GM23338 (cell line): ENCODE results near the gene ZMAT2. TPM values are rescaled to one million over a fixed set of nuclear protein-coding genes. Genes with fewer than 3 reads are reported as not detected.

ENCODE experiments used
- ATAC-seq: fragments of 200-7000 bp; cut with Tn5 transposase; 3 replicates; pipeline ENCODE4 v1.9.1; 2020
- DNase-seq: peaks from one replicate; pipeline ENCODE4 v3.0.0-alpha.2; 2015; ENCODE audit warnings: low spot score
- H2AFZ ChIP-seq: fragments of 200-600 bp; sonication (generic); 2 replicates; pipeline ENCODE4 v1.8.0; 2016; ENCODE audit warnings: antibody characterized with exemption, mild to moderate bottlenecking, moderate library complexity
- H3F3A ChIP-seq: fragments of 200-600 bp; sonication (generic); replicated peaks from 2 replicates; pipeline ENCODE4 v1.8.0; 2017; ENCODE audit warnings: antibody characterized with exemption, mixed run types, low read depth
- H3K27ac ChIP-seq: fragments of 200-600 bp; sonication (generic); 2 replicates; pipeline ENCODE4 v1.6.1; 2016; ENCODE audit warnings: low read depth
- H3K27me3 ChIP-seq: fragments of 200-600 bp; sonication (generic); 2 replicates; pipeline ENCODE4 v1.8.0; 2016; ENCODE audit warnings: mild to moderate bottlenecking, mixed run types, moderate library complexity; ENCODE audit not compliant: insufficient read depth
- H3K36me3 ChIP-seq: fragments of 200-600 bp; sonication (generic); 2 replicates; pipeline ENCODE4 v1.8.0; 2016; ENCODE audit warnings: mild to moderate bottlenecking; ENCODE audit not compliant: insufficient read depth
- H3K4me1 ChIP-seq: fragments of 200-600 bp; sonication (generic); 2 replicates; pipeline ENCODE4 v1.8.0; 2016; ENCODE audit warnings: mild to moderate bottlenecking, moderate library complexity; ENCODE audit not compliant: insufficient read depth
- H3K4me2 ChIP-seq: fragments of 200-600 bp; sonication (generic); 2 replicates; pipeline ENCODE4 v1.7.1; 2017; ENCODE audit warnings: mixed run types
- H3K4me3 ChIP-seq: fragments of 200-600 bp; sonication (generic); 2 replicates; pipeline ENCODE4 v1.6.1; 2016; ENCODE audit warnings: mixed run types
- H3K79me2 ChIP-seq: fragments of 200-600 bp; sonication (generic); replicated peaks from 2 replicates; pipeline ENCODE4 v1.8.0; 2017; ENCODE audit warnings: mild to moderate bottlenecking; ENCODE audit not compliant: insufficient read depth
- H3K9me2 ChIP-seq: fragments of 200-600 bp; sonication (generic); 2 replicates; pipeline ENCODE4 v1.8.0; 2017; ENCODE audit not compliant: insufficient read depth
- H4K20me1 ChIP-seq: fragments of 200-600 bp; sonication (generic); replicated peaks from 2 replicates; pipeline ENCODE4 v1.8.0; 2017; ENCODE audit warnings: mild to moderate bottlenecking; ENCODE audit not compliant: insufficient read depth
- H3K27ac Mint-ChIP-seq: 2 replicates; pipeline ENCODE4 v1.8.0; 2020; ENCODE audit warnings: inconsistent platforms, mild to moderate bottlenecking, moderate library complexity, mixed read lengths
- H3K27me3 Mint-ChIP-seq: 3 replicates; pipeline ENCODE4 v1.8.0; 2022; ENCODE audit warnings: low read depth, mild to moderate bottlenecking, moderate library complexity, mixed read lengths, inconsistent platforms; ENCODE audit not compliant: insufficient read depth, poor library complexity
- H3K36me3 Mint-ChIP-seq: 3 replicates; pipeline ENCODE4 v1.8.0; 2021; ENCODE audit warnings: low read depth, mild to moderate bottlenecking, inconsistent platforms, moderate library complexity, mixed read lengths
- H3K4me1 Mint-ChIP-seq: 3 replicates; pipeline ENCODE4 v1.8.0; 2020; ENCODE audit warnings: mild to moderate bottlenecking, inconsistent platforms, mixed read lengths
- H3K4me3 Mint-ChIP-seq: 3 replicates; pipeline ENCODE4 v1.8.0; 2021; ENCODE audit warnings: moderate library complexity, mild to moderate bottlenecking, inconsistent platforms, mixed read lengths
- H3K9me3 Mint-ChIP-seq: 3 replicates; pipeline ENCODE4 v1.8.0; 2020; ENCODE audit warnings: moderate library complexity, mild to moderate bottlenecking, inconsistent platforms, mixed read lengths
- CREB1 ChIP-seq: fragments of 250-450 bp; sonication (Bioruptor Pico); IDR thresholded peaks from 2 replicates; pipeline ENCODE4 v1.5.0; 2020; ENCODE audit warnings: low read depth, mild to moderate bottlenecking, moderate library complexity
- EZH2phosphoT487 ChIP-seq: fragments of 200-600 bp; sonication (generic); IDR thresholded peaks from one replicate; pipeline ENCODE4 v1.8.1; 2018; ENCODE audit warnings: antibody characterized with exemption; ENCODE audit not compliant: unreplicated experiment
- JUNB ChIP-seq: IDR thresholded peaks from one replicate; pipeline ENCODE4 v1.6.1; 2016; ENCODE audit warnings: antibody characterized with exemption; ENCODE audit not compliant: unreplicated experiment
- NANOG ChIP-seq: IDR thresholded peaks from 2 replicates; pipeline ENCODE4 v1.6.1; 2016; ENCODE audit warnings: antibody characterized with exemption, borderline replicate concordance
- REST ChIP-seq: IDR thresholded peaks from one replicate; pipeline ENCODE4 v1.6.1; 2018; ENCODE audit warnings: antibody characterized with exemption; ENCODE audit not compliant: unreplicated experiment
- STAT1 ChIP-seq: IDR thresholded peaks from one replicate; pipeline ENCODE4 v1.6.1; 2016; ENCODE audit warnings: antibody characterized with exemption; ENCODE audit not compliant: unreplicated experiment
- ZNF114 ChIP-seq: fragments of 250-450 bp; sonication (Bioruptor Pico); IDR thresholded peaks from 2 replicates; pipeline ENCODE4 v1.5.0; 2020; ENCODE audit warnings: mild to moderate bottlenecking, moderate library complexity
- ZNF331 ChIP-seq: fragments of 250-450 bp; sonication (Bioruptor Pico); IDR thresholded peaks from 2 replicates; pipeline ENCODE4 v1.5.0; 2020; ENCODE audit warnings: low read depth, mild to moderate bottlenecking, moderate library complexity
- polyA plus RNA-seq: library from polyadenylated mRNA; unstranded; fragments of >200 nt; fragmentation: Nextera tagmentation; extraction: Ambion mirVana; gene quantifications from 2 replicates; pipeline ENCODE4 v1.2.1, GENCODE V29; 2016
- total RNA-seq: library from RNA; depleted of rRNA; stranded (reverse); fragments of >200 nt; shearing (Covaris generic); gene quantifications from 2 replicates; pipeline ENCODE4 v1.2.3, GENCODE V29; 2014
- TF ChIP-seq, protein P1 (sequence below), 2 experiments: fragments of 200-600 bp in 1 of 2; sonication (generic) in 1 of 2; conservative IDR thresholded peaks; 2 replicates each; pipeline versions ENCODE4 v1.5.1 to v1.6.1; 2016 to 2017; ENCODE audit warnings: antibody characterized with exemption in 2 of 2, low read depth in 2 of 2, mild to moderate bottlenecking in 2 of 2, moderate library complexity in 1 of 2
- TF ChIP-seq, protein P2 (sequence below): IDR thresholded peaks from 2 replicates; pipeline ENCODE4 v1.6.1; 2016; ENCODE audit warnings: antibody characterized with exemption

The ZMAT2 gene
- total and polyA plus RNA-seq, 2 experiments from 2014 or later, result 26.4 to 50.6 TPM

DNA sequence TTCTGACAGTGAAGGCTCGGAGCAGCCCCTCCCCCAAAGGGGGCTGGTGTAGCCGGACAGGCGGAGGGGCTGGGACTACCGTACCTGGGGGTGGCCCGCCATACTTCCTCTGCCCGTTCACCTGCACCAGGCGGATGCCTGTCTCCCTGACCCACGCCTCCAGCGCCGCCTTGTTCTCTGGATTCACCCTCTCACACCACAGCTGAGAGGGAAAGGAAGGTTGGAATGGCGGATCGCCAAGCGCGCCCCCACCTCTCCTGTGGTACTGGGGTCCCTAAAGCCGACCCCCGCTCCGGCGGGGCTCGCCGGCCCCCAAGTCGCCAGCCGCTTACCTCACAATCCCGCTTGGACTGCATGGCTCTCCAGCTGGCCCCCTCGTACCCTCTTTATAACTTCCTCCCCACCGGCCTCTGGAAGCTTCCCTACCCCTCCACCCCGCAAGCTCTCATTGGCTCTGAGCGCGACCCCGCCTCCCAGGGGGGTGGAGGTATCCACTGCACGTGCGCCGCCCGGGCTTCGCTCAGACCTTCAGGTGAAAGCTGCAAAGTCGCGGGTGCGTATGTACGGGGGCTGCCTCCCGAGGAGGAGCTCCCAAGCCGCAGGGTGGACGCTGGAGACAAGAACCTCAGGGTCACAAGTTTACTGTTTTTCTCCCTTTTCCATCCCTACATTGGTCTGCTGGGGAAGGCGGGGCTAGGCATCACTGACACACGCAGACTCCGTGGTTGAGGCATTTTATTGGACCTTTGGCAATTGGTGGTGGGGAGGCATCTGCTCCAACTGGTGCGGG is 26.9 kb upstream of the ZMAT2 start, which contains the start of gene DND1 (continued):
- TF ChIP-seq, protein P1, sequence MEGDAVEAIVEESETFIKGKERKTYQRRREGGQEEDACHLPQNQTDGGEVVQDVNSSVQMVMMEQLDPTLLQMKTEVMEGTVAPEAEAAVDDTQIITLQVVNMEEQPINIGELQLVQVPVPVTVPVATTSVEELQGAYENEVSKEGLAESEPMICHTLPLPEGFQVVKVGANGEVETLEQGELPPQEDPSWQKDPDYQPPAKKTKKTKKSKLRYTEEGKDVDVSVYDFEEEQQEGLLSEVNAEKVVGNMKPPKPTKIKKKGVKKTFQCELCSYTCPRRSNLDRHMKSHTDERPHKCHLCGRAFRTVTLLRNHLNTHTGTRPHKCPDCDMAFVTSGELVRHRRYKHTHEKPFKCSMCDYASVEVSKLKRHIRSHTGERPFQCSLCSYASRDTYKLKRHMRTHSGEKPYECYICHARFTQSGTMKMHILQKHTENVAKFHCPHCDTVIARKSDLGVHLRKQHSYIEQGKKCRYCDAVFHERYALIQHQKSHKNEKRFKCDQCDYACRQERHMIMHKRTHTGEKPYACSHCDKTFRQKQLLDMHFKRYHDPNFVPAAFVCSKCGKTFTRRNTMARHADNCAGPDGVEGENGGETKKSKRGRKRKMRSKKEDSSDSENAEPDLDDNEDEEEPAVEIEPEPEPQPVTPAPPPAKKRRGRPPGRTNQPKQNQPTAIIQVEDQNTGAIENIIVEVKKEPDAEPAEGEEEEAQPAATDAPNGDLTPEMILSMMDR (conservative IDR thresholded peaks at IDR 0.05; ENCODE audit: low read depth in 2 of 2), result no peak
- TF ChIP-seq, protein P2, sequence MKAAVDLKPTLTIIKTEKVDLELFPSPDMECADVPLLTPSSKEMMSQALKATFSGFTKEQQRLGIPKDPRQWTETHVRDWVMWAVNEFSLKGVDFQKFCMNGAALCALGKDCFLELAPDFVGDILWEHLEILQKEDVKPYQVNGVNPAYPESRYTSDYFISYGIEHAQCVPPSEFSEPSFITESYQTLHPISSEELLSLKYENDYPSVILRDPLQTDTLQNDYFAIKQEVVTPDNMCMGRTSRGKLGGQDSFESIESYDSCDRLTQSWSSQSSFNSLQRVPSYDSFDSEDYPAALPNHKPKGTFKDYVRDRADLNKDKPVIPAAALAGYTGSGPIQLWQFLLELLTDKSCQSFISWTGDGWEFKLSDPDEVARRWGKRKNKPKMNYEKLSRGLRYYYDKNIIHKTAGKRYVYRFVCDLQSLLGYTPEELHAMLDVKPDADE, result no peak
- TF ChIP-seq STAT1 (no peak), CREB1 (CRISPR knock-in tag) (no peak), REST (no peak), JUNB (no peak), NANOG (no peak), ZNF114 (CRISPR knock-in tag) (no peak), EZH2phosphoT487 (no peak), ZNF331 (CRISPR knock-in tag) (no peak)

GRCh38 chr5:140674211-140674610 is 26.0 kb upstream of the ZMAT2 start:
- Histone ChIP-seq H3K36me3 (peaks cover 14% of the 10 kb centered on the region; the same call in 1 of the 2 replicates), H3K4me3 (no peak overlapping the region), H3K9me2 (no peaks in the 10 kb centered on the region), H3K79me2 (no peaks in the 10 kb centered on the region), H4K20me1 (no peaks in the 10 kb centered on the region), H2AFZ (no peak overlapping the region), H3K4me1 (peaks cover 6% of the 10 kb centered on the region), H3F3A (peaks cover 14% of the 10 kb centered on the region; the same call in 1 of the 2 replicates), H3K27ac (peak overlapping the region; percentile 55; the same call in 1 of the 2 replicates), H3K4me2 (no peak overlapping the region), H3K27me3 (no peaks in the 10 kb centered on the region)
- peaks cover 9% of the 10 kb centered on the region for H3K4me1 Mint-ChIP-seq
- ATAC-seq (no peak), DNase-seq (no peak)
- no peaks in the 10 kb centered on the region for H3K9me3 Mint-ChIP-seq
- H3K4me3 Mint-ChIP-seq, result no peak overlapping the region; the same call in 2 of the 3 replicates
- peaks cover 5% of the 10 kb centered on the region for H3K27me3 Mint-ChIP-seq
- no peak overlapping the region for H3K27ac Mint-ChIP-seq
- peaks cover 73% of the 10 kb centered on the region for H3K36me3 Mint-ChIP-seq
- TF ChIP-seq EZH2phosphoT487 (no peak), CREB1 (CRISPR knock-in tag) (no peak), ZNF331 (CRISPR knock-in tag) (no peak), JUNB (no peak)
- TF ChIP-seq, protein P1 (conservative IDR thresholded peaks at IDR 0.05; ENCODE audit: low read depth in 2 of 2), result no peak
